NAMALWA (cell line): ENCODE results near the gene SORBS2.
A peak's percentile ranks its signal among the peaks of the same experiment; 100 is the strongest.
"Not testable (repeated sequence)": the region's sequence is repeated elsewhere in the genome, so short reads cannot be mapped to it uniquely, and the experiment has no call there.

Experiments
- DNase-seq: peaks from one replicate; pipeline ENCODE4 v3.0.0-alpha.2; 2015; ENCODE audit warnings: low spot score

SORBS2 gene

GRCh38 chr4:185811509-185812364, at the start of gene SORBS2:
Gene SORBS2, minus strand, starts transcription at chr4:185812194. Its CDS starts 121,623 bp downstream, at chr4:185690571.
- peak; percentile 87 for DNase-seq

DNA sequence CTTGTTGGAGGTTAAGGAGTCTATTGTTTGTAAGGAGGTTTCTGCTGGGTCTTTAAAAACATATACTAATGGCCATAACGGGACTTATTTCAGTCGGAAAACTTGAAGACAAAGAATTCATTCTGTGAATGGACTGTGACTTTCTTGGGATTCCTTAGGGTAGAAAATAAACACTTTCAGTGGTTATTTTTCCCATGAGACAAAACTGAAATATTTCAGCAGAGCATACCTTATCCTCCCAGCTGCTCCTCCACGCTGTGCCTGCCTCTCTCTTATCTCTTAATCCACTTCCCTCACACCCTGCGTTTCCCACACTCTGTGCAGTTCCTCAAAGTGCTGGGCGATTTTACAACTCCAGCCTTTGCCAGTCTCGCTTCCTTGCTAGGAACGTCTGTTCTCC, 47.1 kb upstream of the SORBS2 start:
- no peak for DNase-seq

DNA sequence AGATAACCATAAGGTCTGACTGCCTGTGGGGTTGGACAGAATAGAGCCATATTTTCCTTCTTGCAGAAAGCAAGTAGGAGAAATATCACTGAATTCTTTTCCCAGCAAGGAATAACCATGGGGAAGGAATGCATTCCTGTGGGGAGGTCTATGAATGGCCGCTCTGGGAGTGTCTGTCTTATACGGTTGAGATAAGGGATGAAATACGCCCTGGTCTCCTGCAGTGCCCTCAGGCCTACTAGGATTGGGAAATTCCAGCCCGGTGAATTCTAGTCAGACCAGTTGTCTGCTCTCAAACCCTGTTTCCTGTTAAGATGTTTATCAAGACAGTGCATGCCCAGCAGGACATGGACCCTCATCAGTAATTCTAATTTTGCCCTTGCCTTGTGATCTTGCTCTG, 45.6 kb upstream of the SORBS2 start:
- DNase-seq, result not testable (repeated sequence)

DNA sequence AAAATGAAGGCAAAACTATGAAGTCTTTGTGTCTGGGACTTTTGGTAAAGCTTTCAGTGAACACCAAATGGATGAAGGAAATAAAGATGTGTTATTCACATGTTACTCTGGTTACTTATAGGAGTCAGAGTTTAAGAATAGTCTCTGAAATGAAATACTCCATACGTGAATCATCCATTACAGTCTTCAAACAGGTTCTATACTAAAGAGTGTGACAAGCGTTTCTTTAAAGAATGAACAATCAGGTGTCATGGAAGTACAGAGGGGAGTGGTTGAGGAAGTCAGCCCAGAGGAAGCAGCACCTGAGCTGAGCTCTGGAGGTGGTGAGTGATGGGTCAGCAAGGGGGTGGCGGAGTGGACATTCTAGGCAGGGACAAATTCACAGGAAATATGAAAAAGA, 41.8 kb upstream of the SORBS2 start:
- DNase-seq, result no peak

DNA sequence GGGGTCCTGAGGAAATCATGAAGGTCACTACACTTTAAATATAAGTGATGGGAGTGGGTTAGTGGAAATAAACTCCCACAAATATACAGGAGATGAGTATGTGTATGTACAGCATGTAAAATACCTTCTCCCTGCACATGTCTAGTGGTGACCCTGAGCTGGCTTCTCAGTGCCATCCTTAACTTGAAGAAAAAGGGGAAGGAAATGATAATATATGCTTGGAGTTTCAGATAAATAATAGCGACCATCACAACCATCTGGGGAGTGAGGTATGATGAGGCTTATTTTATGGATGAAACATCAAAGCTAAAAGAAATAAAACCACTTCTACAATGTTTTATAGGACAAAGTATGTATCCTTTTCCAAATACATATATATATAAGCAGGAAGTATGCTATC, 41.0 kb upstream of the SORBS2 start:
- DNase-seq, result no peak

DNA sequence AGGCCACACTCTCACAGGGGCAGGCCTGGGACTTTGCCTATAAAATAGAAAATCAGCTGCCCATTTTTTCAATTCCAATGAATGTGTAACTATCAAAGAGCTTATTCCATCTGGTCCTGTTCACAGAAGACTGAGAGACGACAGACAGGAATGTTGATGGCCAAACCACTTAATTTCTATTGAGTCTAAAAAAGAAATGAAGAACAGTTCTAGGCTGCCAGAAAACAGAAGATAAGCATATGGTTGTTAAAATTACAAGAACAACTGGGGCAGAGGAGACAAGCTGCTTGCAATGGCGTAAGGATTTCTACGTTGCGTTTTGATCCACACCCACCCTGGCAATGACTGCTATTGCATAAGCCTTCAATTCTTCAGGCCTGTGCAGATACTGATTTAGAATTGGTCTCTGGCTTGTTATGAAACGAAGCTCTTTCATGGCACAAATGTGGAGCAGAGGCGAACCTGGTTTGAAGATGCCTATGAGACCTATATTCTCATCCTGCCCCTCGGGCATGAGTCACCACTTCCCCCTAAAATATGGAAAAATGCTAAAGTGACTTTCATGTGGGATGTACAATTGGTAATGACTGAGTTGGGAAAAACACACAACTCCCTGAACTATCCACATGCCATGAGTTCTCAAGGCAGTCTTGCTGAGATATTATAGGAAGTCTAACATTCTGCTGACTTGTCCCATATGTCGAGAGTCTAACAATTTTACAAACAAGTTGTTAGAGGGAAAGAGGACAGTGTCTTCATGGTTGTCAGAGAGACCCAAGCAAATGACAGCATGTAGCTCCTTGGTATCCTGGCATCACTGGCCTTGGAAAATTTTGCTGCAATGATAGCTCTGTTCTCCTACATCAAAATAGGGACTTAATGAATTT, 37.9 kb upstream of the SORBS2 start:
- DNase-seq, result no peak

DNA sequence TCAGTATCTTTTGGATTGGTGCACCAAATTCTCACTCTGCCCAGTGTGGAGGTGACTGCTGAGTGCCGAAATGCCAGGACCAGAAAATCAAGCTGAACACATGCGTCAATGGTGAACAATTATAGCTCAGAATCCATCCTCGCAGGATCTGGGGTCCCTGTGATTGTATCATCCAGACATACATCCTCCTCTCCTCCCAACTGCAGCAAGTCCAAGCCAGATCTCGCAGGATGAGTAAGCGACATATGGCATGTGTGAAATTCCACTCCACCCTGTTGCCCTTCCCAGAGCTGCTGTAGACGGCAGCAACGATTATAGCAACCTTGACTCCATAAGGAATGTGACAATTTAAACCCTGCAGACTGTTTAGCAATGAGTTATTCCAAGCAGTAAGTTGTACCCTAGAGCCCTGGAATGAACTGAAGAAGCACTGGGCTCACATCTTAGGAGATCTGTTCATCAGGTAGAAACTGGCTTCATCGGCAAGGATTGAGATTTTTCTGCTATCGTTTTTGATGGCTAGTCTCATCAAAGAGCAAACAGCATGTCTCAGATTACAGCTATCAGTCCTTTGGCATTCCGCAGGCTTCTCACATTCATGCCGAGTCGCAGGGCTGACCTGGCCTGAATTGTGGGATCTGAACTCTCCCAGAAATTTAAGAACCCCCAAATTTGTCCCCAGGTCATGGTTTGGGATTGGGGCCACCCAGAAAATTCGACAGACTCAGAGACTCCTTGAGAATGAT, 35.5 kb upstream of the SORBS2 start:
- no peak for DNase-seq

GRCh38 chr4:185846505-185847150, 34.6 kb upstream of the SORBS2 start:
- no peak for DNase-seq

- DNase-seq, result no peak
These were observed 34.0 kb upstream of the SORBS2 start for GRCh38 chr4:185845966-185846365.

DNA sequence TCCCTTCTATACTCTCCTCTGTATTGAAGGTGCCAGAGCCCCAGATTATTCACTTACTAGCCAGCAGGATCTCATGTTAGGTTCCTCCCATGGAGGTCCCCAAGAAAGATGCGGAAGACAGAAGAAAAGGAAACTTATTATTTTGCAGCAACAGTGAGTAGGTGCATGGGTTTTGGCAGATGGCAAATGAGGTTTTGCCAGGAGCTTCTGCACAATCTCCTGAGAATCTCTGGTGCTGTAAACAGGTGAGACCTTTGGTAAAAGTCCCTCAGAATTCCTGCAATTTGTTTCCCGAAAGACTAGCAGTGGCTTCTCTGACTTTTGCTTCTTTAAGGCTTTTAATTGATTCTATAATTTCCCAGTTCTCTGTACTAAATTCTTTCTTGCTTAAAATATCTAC, 29.5 kb upstream of the SORBS2 start:
- no peak for DNase-seq

DNA sequence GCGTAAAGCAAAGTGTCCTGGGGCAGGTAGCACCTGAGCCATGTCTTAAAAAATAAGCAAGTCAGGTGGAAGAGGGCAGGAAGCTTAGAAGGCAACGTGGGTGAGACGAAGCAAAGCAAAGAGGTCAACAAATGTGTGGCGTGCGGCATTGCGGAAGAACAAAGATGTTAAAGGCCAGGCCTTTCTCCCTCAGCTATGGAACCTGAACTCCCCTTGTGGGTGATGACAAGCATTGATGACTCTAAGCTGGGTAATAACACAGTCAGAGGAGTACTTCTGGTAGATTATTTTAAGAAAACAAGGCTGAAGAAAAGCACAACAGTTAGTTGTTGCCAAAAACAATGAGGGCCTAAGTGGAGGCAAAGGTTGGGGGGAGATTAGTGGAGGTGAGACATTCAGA, 29.0 kb upstream of the SORBS2 start:
- no peak for DNase-seq

GRCh38 chr4:185840201-185840600, 28.2 kb upstream of the SORBS2 start:
- no peak for DNase-seq

DNA sequence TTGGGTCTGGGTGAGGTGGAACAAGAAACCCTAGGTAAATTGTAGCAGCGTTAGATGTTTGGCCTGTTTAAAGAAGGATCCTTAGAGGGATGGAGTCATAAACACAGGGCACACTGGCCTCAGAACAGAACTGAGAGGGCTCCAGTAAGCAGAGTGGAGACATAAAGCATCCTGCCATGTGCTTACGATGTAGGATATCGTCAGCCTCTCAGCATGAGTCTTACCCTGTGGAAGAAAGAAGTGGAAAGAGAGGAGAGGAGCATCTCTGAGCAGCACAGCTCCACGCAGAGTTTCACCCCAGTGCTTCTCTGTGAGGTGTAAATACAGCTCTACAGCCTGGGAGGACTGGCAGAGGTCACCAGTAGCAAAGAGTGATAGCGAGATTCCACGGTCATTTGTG, 27.8 kb upstream of the SORBS2 start:
- no peak for DNase-seq

DNA sequence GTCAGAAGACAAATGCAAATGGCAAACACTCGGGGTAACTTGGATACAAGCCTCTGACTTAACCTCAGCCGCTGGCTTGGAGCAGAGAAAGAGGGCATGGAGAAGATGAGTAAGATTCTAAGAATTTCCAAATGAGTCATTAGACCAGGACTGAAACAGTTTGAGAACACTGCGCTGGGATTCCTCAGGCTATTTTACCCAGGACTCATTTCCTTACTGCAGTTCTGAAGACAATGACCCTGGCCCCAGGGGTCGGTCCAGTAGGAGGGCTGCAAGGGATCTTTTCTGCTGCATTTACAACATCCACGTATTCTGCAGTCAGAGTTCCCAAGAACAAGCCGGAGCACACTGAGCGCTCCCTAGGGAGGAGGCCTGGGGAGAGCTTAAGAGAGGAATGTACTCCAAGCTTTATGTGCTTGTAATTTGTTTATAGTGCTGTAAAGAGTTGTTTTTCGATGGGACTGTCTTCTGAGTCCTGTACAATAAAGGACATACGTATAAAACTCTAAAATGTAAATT, 27.3 kb upstream of the SORBS2 start:
- no peak for DNase-seq

GRCh38 chr4:185838514-185839193, 26.7 kb upstream of the SORBS2 start:
- no peak for DNase-seq

GRCh38 chr4:185838104-185838452, 26.1 kb upstream of the SORBS2 start:
- DNase-seq, result no peak

DNA sequence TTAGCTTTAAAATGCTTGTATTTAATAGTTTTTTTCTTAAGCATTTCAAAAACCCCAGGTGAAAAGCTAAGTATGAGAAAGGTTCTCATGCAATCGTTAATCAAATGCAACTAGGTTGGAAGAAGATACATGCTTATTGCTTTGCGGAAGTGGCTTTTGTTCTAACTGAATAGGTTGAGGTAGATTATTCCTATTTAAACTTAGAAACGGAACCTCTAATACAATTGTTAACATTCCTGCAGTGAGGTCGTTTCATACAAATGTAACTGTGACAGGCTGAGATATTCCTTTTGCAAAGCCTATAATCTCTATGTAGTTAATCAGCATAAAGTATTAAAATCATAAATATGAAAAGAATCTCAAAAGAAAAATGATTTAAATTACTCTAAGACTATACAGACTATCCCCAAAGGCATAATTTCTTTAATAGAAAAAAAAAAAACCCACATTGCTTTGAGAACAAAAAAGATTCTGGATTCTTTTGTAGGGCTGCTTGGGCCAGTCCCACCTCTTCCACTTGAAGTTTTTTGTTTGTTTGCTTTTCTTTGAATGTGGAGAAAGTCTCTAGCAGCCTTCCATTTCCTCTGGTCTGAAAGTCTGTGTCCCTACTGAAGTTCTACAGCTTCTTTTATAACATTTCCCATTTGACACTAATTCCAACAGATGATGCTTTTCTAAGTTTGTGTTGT, 25.6 kb upstream of the SORBS2 start:
- no peak for DNase-seq

- no peak for DNase-seq
These were observed 24.5 kb upstream of the SORBS2 start for GRCh38 chr4:185836241-185837084.

GRCh38 chr4:185835814-185836213, 23.8 kb upstream of the SORBS2 start:
- no peak for DNase-seq

DNA sequence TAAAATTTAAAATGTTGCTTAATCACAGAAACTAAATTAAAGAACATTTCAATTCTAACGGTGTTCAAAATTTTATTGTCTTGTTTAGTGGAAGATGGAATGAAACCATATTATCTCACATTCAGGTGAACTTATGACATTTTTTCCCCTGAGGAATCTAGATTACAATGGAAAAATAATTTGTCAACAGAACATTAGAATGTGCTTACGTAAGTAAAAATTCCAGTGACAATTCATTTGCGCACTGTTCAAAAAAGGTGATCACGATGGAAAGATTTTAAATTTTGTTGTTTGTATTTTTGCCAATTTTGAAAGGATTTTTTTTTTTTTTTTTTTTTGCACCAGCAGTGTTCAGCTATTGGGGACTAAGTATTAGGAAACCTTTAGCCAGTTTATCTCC, 23.3 kb upstream of the SORBS2 start:
- no peak for DNase-seq
